ENCODE data around the gene MOXD1.
A peak's percentile ranks its signal among the peaks of the same experiment; 100 is the strongest.

The MOXD1 gene

GRCh38 chr6:132400555-132400882 lies 756 bp downstream of the MOXD1 start:
- Histone ChIP-seq H3K9me3 (ENCODE audit: control insufficient read depth, insufficient read depth, low read depth, low read length) (no peaks in the 10 kb centered on the region), H3K4me3 (ENCODE audit: low read depth, low read length) (peak overlapping the region; percentile 96), H3K27ac (ENCODE audit: extremely low read depth, low read depth, low read length) (peak overlapping the region; percentile 83; the same call in 1 of the 2 replicates), H3K4me1 (ENCODE audit: control insufficient read depth, insufficient read depth, low read length) (peaks cover 29% of the 10 kb centered on the region), H3K36me3 (ENCODE audit: control insufficient read depth in 2 of 2, insufficient read depth in 1 of 2, low read length in 2 of 2) (no peaks in the 10 kb centered on the region)
- TF ChIP-seq ZBTB44 (tag by site-specific recombination; IDR thresholded peaks at IDR 0.05) (no peak), IKZF3 (tag by site-specific recombination; IDR thresholded peaks at IDR 0.05) (peak; percentile 52; the same call in 1 of the 2 replicates), ZNF660 (tag by site-specific recombination; IDR thresholded peaks at IDR 0.05) (0 out of 2 replicates have a peak, but pooled peaks have one; percentile 11), BCL6B (tag by site-specific recombination; IDR thresholded peaks at IDR 0.05) (peak; percentile 60), ZNF335 (tag by site-specific recombination; conservative IDR thresholded peaks at IDR 0.05) (peak; percentile 79), REST (tag by site-specific recombination; IDR thresholded peaks at IDR 0.05) (0 out of 2 replicates have a peak, but pooled peaks have one; percentile 12), INSM2 (tag by site-specific recombination; IDR thresholded peaks at IDR 0.05) (no peak), PRDM10 (tag by site-specific recombination; IDR thresholded peaks at IDR 0.05) (peak; percentile 42), ZBTB48 (tag by site-specific recombination; IDR thresholded peaks at IDR 0.05) (peak; percentile 87)
- ChIA-PET CTCF (interaction anchor here (1.5 to 1.7 kb wide), 2 partner anchors 100 to 120 kb away, joined by 6 to 7 read pairs; no protein-coding TSS in a partner anchor), POLR2A (no interaction called here)

GRCh38 chr6:132399376-132400074 lies 1.8 kb downstream of the MOXD1 start:
- H3K4me1 ChIP-seq (ENCODE audit: control insufficient read depth, insufficient read depth, low read length): peaks cover 19% of the 10 kb centered on the region
- ChIA-PET CTCF (interaction anchor here (1.5 to 1.7 kb wide), 2 partner anchors 99 to 119 kb away, joined by 6 to 7 read pairs; no protein-coding TSS in a partner anchor), POLR2A (interaction anchor here (0.7 kb wide), 1 partner anchor 1850 kb away, joined by 3 read pairs; no protein-coding TSS in a partner anchor)
- H3K27ac ChIP-seq (ENCODE audit: extremely low read depth, low read depth, low read length): no peak overlapping the region
- no peaks in the 10 kb centered on the region for H3K9me3 ChIP-seq (ENCODE audit: control insufficient read depth, insufficient read depth, low read depth, low read length)
- H3K36me3 ChIP-seq (ENCODE audit: control insufficient read depth in 2 of 2, insufficient read depth in 1 of 2, low read length in 2 of 2): no peaks in the 10 kb centered on the region
- peak overlapping the region; percentile 96 for H3K4me3 ChIP-seq (ENCODE audit: low read depth, low read length)
- TF ChIP-seq ZBTB20 (tag by site-specific recombination; IDR thresholded peaks at IDR 0.05) (peak; percentile 26; the same call in 1 of the 2 replicates), ZNF274 (IDR thresholded peaks at IDR 0.05; ENCODE audit: low read length) (no peak), ZNF274 (tag by site-specific recombination; IDR thresholded peaks at IDR 0.05; ENCODE audit: borderline replicate concordance) (no peak), HOXD13 (CRISPR knock-in tag; IDR thresholded peaks at IDR 0.05; ENCODE audit: borderline replicate concordance) (peak; percentile 86), BCL6B (tag by site-specific recombination; IDR thresholded peaks at IDR 0.05) (0 out of 2 replicates have a peak, but pooled peaks have one; percentile 44), ZFP41 (tag by site-specific recombination; IDR thresholded peaks at IDR 0.05; ENCODE audit: borderline replicate concordance) (no peak), BCL11B (tag by site-specific recombination; IDR thresholded peaks at IDR 0.05; ENCODE audit: low read depth) (0 out of 2 replicates have a peak, but pooled peaks have one; percentile 37), ZBTB44 (tag by site-specific recombination; IDR thresholded peaks at IDR 0.05) (peak; percentile 68; the same call in 1 of the 2 replicates), ZFP69B (tag by site-specific recombination; IDR thresholded peaks at IDR 0.05) (no peak), ZNF302 (tag by site-specific recombination; IDR thresholded peaks at IDR 0.05; ENCODE audit: low read depth) (no peak)
